WTC11 (cell line): ENCODE measurements around the gene PODXL. TPM values are rescaled to one million over a fixed set of nuclear protein-coding genes. Genes with fewer than 3 reads are reported as not detected.

Experiments used
- ATAC-seq: fragments of 200-7000 bp; cut with Tn5 transposase; 2 replicates; pipeline ENCODE4 v1.10.0; 2021; ENCODE audit warnings: mild to moderate bottlenecking, moderate library complexity
- CTCF ChIA-PET: fragments of 300-600 bp; sonication (Branson Sonifier 250); formaldehyde crosslinking; loops from one replicate; lab custom pipeline; 2021; ENCODE audit warnings: antibody characterized with exemption; lab: Charles Lee
- POLR2A ChIA-PET: fragments of 350-600 bp; sonication (Branson Sonifier 250); formaldehyde crosslinking; loops from one replicate; lab custom pipeline; 2021; ENCODE audit warnings: antibody characterized with exemption; lab: Charles Lee
- DNase-seq: peaks from one replicate; pipeline ENCODE4 v3.0.0; 2021; ENCODE audit warnings: low spot score
- H3K27ac Mint-ChIP-seq: 2 replicates; pipeline ENCODE4 v1.8.0; 2021; ENCODE audit warnings: mixed read lengths
- H3K27me3 Mint-ChIP-seq: 2 replicates; pipeline ENCODE4 v1.8.0; 2021; ENCODE audit warnings: low read depth, mild to moderate bottlenecking, moderate library complexity, mixed read lengths
- H3K36me3 Mint-ChIP-seq: 2 replicates; pipeline ENCODE4 v1.8.0; 2021; ENCODE audit warnings: mixed read lengths
- H3K4me1 Mint-ChIP-seq: 2 replicates; pipeline ENCODE4 v1.8.0; 2022; ENCODE audit warnings: mixed read lengths
- H3K4me3 Mint-ChIP-seq: 2 replicates; pipeline ENCODE4 v1.8.0; 2021; ENCODE audit warnings: mild to moderate bottlenecking, moderate library complexity, mixed read lengths
- H3K9me3 Mint-ChIP-seq: 2 replicates; pipeline ENCODE4 v1.8.0; 2021; ENCODE audit warnings: mixed read lengths
- ERG ChIP-seq: fragments of 250-450 bp; sonication (Bioruptor Pico); IDR thresholded peaks from 2 replicates; pipeline ENCODE4 v1.8.0; 2021; ENCODE audit warnings: mild to moderate bottlenecking
- FOXK1 ChIP-seq: sonication (generic); formaldehyde crosslinking; IDR thresholded peaks from 2 replicates; pipeline ENCODE4 v1.8.0; 2022; ENCODE audit warnings: mild to moderate bottlenecking, moderate library complexity, missing genetic modification reagents
- FOXP4 ChIP-seq: sonication (generic); formaldehyde crosslinking; IDR thresholded peaks from 2 replicates; pipeline ENCODE4 v1.8.0; 2022; ENCODE audit warnings: mild to moderate bottlenecking, missing genetic modification reagents
- GTF2I ChIP-seq: fragments of 250-450 bp; sonication (Bioruptor Pico); conservative IDR thresholded peaks from 2 replicates; pipeline ENCODE4 v1.4.0; 2021; ENCODE audit warnings: mild to moderate bottlenecking
- IRF1 ChIP-seq: sonication (generic); formaldehyde crosslinking; IDR thresholded peaks from 2 replicates; pipeline ENCODE4 v1.8.0; 2023; ENCODE audit warnings: missing genetic modification reagents
- JUN ChIP-seq: sonication (generic); formaldehyde crosslinking; IDR thresholded peaks from 2 replicates; pipeline ENCODE4 v1.8.0; 2023; ENCODE audit warnings: mild to moderate bottlenecking, missing genetic modification reagents
- NR1H2 ChIP-seq: sonication (generic); formaldehyde crosslinking; IDR thresholded peaks from 2 replicates; pipeline ENCODE4 v1.9.0; 2021; ENCODE audit warnings: mild to moderate bottlenecking, moderate library complexity, missing genetic modification reagents
- NR2C2 ChIP-seq: sonication (generic); formaldehyde crosslinking; IDR thresholded peaks from 2 replicates; pipeline ENCODE4 v1.8.0; 2022; ENCODE audit warnings: mild to moderate bottlenecking, missing genetic modification reagents
- OVOL2 ChIP-seq: fragments of 250-450 bp; sonication (Bioruptor Pico); IDR thresholded peaks from 2 replicates; pipeline ENCODE4 v1.9.0; 2021; ENCODE audit warnings: mild to moderate bottlenecking, borderline replicate concordance
- PREB ChIP-seq: sonication (generic); formaldehyde crosslinking; IDR thresholded peaks from 2 replicates; pipeline ENCODE4 v1.8.1; 2022; ENCODE audit warnings: mild to moderate bottlenecking, missing genetic modification reagents, moderate library complexity, borderline replicate concordance
- RORB ChIP-seq: fragments of 250-450 bp; sonication (Bioruptor Pico); IDR thresholded peaks from 2 replicates; pipeline ENCODE4 v1.9.0; 2021; ENCODE audit warnings: mild to moderate bottlenecking
- SP1 ChIP-seq: sonication (generic); formaldehyde crosslinking; conservative IDR thresholded peaks from 2 replicates; pipeline ENCODE4 v1.8.1; 2022; ENCODE audit warnings: missing genetic modification reagents
- TP53 ChIP-seq: sonication (generic); formaldehyde crosslinking; IDR thresholded peaks from 2 replicates; pipeline ENCODE4 v1.8.1; 2023; ENCODE audit warnings: mild to moderate bottlenecking, missing genetic modification reagents
- USF2 ChIP-seq: sonication (generic); formaldehyde crosslinking; IDR thresholded peaks from 2 replicates; pipeline ENCODE4 v1.8.1; 2023; ENCODE audit warnings: mild to moderate bottlenecking, missing genetic modification reagents, moderate library complexity
- ZBTB21 ChIP-seq: sonication (generic); formaldehyde crosslinking; IDR thresholded peaks from 2 replicates; pipeline ENCODE4 v1.8.1; 2023; ENCODE audit warnings: mild to moderate bottlenecking, missing genetic modification reagents, borderline replicate concordance
- ZNF121 ChIP-seq: sonication (generic); formaldehyde crosslinking; IDR thresholded peaks from 2 replicates; pipeline ENCODE4 v1.8.0; 2023; ENCODE audit warnings: missing genetic modification reagents
- ZNF425 ChIP-seq: fragments of 250-450 bp; sonication (Bioruptor Pico); conservative IDR thresholded peaks from 2 replicates; pipeline ENCODE4 v1.9.0; 2021; ENCODE audit warnings: mild to moderate bottlenecking
- total RNA-seq: library from RNA; stranded (reverse); gene quantifications from 3 replicates; pipeline ENCODE4 v1.2.3, GENCODE V29; 2021
- TF ChIP-seq, protein P1 (sequence below): sonication (generic); formaldehyde crosslinking; IDR thresholded peaks from 2 replicates; pipeline ENCODE4 v1.8.1; 2022; ENCODE audit warnings: missing genetic modification reagents, borderline replicate concordance
- TF ChIP-seq, protein P2 (sequence below): sonication (generic); formaldehyde crosslinking; IDR thresholded peaks from 2 replicates; pipeline ENCODE4 v1.8.1; 2023; ENCODE audit warnings: mild to moderate bottlenecking, moderate library complexity, missing genetic modification reagents

The PODXL gene
- total RNA-seq, 1 experiment from 2014 or later = 483 TPM

DNA sequence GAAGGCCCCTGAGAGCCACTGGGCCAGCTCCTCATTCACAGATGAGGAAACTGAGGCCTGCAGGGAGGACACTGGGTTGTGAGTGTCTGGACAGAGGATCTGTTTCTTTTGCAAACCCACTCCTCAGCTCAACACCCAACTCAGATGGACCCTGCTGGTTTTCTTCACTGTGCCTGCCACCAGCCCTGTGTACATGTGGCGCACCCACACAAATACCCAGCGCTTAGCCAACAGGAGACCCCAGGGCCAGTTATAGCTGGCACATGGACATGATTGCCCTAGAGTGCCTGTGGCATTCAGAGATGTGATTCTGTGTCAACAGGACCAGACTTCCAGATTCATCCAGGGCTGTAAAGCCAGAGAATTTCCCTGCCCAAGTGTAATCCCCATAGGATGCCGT is 12.4 kb downstream of the PODXL start (continued):
- TF ChIP-seq, protein P1, sequence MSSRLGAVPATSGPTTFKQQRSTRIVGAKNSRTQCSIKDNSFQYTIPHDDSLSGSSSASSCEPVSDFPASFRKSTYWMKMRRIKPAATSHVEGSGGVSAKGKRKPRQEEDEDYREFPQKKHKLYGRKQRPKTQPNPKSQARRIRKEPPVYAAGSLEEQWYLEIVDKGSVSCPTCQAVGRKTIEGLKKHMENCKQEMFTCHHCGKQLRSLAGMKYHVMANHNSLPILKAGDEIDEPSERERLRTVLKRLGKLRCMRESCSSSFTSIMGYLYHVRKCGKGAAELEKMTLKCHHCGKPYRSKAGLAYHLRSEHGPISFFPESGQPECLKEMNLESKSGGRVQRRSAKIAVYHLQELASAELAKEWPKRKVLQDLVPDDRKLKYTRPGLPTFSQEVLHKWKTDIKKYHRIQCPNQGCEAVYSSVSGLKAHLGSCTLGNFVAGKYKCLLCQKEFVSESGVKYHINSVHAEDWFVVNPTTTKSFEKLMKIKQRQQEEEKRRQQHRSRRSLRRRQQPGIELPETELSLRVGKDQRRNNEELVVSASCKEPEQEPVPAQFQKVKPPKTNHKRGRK (CRISPR knock-in tag) = no peak
- no peak for TF ChIP-seq GTF2I
- no peak for TF ChIP-seq IRF1
- TF ChIP-seq SP1 (CRISPR knock-in tag) = no peak
- TF ChIP-seq PREB (CRISPR knock-in tag) = no peak
- TF ChIP-seq FOXK1 (CRISPR knock-in tag) = no peak
- TF ChIP-seq, protein P2, sequence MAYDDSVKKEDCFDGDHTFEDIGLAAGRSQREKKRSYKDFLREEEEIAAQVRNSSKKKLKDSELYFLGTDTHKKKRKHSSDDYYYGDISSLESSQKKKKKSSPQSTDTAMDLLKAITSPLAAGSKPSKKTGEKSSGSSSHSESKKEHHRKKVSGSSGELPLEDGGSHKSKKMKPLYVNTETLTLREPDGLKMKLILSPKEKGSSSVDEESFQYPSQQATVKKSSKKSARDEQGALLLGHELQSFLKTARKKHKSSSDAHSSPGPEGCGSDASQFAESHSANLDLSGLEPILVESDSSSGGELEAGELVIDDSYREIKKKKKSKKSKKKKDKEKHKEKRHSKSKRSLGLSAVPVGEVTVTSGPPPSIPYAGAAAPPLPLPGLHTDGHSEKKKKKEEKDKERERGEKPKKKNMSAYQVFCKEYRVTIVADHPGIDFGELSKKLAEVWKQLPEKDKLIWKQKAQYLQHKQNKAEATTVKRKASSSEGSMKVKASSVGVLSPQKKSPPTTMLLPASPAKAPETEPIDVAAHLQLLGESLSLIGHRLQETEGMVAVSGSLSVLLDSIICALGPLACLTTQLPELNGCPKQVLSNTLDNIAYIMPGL = no peak
- no peak for TF ChIP-seq ZNF425

- H3K4me1 Mint-ChIP-seq = peaks cover 97% of the 10 kb centered on the region
- H3K27me3 Mint-ChIP-seq = no peaks in the 10 kb centered on the region
- no peaks in the 10 kb centered on the region for H3K9me3 Mint-ChIP-seq
- peak overlapping the region; percentile 81 for H3K27ac Mint-ChIP-seq
- ATAC-seq (no peak), DNase-seq (no peak)
- TF ChIP-seq USF2 (peak; percentile 36; the same call in 1 of the 2 replicates), ZBTB21 (no peak), TP53 (CRISPR knock-in tag) (no peak), FOXP4 (CRISPR knock-in tag) (no peak), NR1H2 (CRISPR knock-in tag) (no peak), ZNF121 (CRISPR knock-in tag) (peak; percentile 74), OVOL2 (CRISPR knock-in tag) (no peak), RORB (CRISPR knock-in tag) (no peak), JUN (CRISPR knock-in tag) (no peak), NR2C2 (CRISPR knock-in tag) (no peak), ERG (CRISPR knock-in tag) (no peak)
- TF ChIP-seq, protein P1 (CRISPR knock-in tag) = no peak
- POLR2A ChIA-PET = interaction anchor here (1.6 kb wide), 1 partner anchor 9 kb away, joined by 6 read pairs; no protein-coding TSS in a partner anchor
- H3K36me3 Mint-ChIP-seq = peaks cover 55% of the 10 kb centered on the region
- CTCF ChIA-PET = no interaction called here
- no peak overlapping the region for H3K4me3 Mint-ChIP-seq
Measured at GRCh38 chr7:131543298-131543697, 13.1 kb downstream of the PODXL start.
